Measurements from ENCODE around the gene DNAJC22.
"Not testable (repeated sequence)": the region's sequence is repeated elsewhere in the genome, so short reads cannot be mapped to it uniquely, and the experiment has no call there.

The DNAJC22 gene

GRCh38 chr12:49331380-49332222, 15.1 kb upstream of the DNAJC22 start:
- peak; percentile 38 for DNase-seq

GRCh38 chr12:49332441-49332861, 14.2 kb upstream of the DNAJC22 start:
- no peak for DNase-seq

- DNase-seq: peak; percentile 27
Observed at GRCh38 chr12:49332891-49333371, 13.8 kb upstream of the DNAJC22 start.

- DNase-seq: not testable (repeated sequence)
Observed at GRCh38 chr12:49333778-49334177, 12.9 kb upstream of the DNAJC22 start.

GRCh38 chr12:49334226-49334625, 12.5 kb upstream of the DNAJC22 start:
- no peak for DNase-seq

- no peak for DNase-seq
Observed at GRCh38 chr12:49334681-49335080, 12.0 kb upstream of the DNAJC22 start.

- no peak for DNase-seq
Observed at GRCh38 chr12:49335118-49335954, 11.4 kb upstream of the DNAJC22 start.

GRCh38 chr12:49335955-49336644, 10.6 kb upstream of the DNAJC22 start:
- DNase-seq: no peak

- peak; percentile 61 for DNase-seq
Observed at GRCh38 chr12:49336645-49337584, 9.8 kb upstream of the DNAJC22 start, which contains the start of gene C1QL4. C1QL4 (minus strand) TSS chr12:49337188; CDS start chr12:49336477, 711 bp downstream.

GRCh38 chr12:49338830-49339463, 7.7 kb upstream of the DNAJC22 start:
- no peak for DNase-seq

GRCh38 chr12:49339464-49339861, 7.2 kb upstream of the DNAJC22 start:
- no peak for DNase-seq

GRCh38 chr12:49340095-49340870, 6.4 kb upstream of the DNAJC22 start:
- DNase-seq: no peak

GRCh38 chr12:49340971-49341776, 5.5 kb upstream of the DNAJC22 start:
- DNase-seq: no peak

- no peak for DNase-seq
Observed at GRCh38 chr12:49341777-49342065, 5.0 kb upstream of the DNAJC22 start.

GRCh38 chr12:49342066-49342913, 4.4 kb upstream of the DNAJC22 start:
- DNase-seq: peak; percentile 88

- no peak for DNase-seq
Observed at GRCh38 chr12:49342914-49343731, 3.6 kb upstream of the DNAJC22 start.

GRCh38 chr12:49344486-49345050, 2.1 kb upstream of the DNAJC22 start:
- no peak for DNase-seq

All from NCI-H748 treated with DMSO at 0.1 percent for 48 hours (cell line).